HUES6 (cell line): Measurements from ENCODE around the gene CASP9.

Experiments
- H3K27ac ChIP-seq: 2 replicates; pipeline ENCODE4 v1.7.0; 2013; ENCODE audit warnings: low read depth, mild to moderate bottlenecking, low read length, inconsistent platforms
- H3K27me3 ChIP-seq: 2 replicates; pipeline ENCODE4 v1.6.1; 2013; ENCODE audit warnings: low read length; ENCODE audit not compliant: control insufficient read depth, insufficient read depth
- H3K36me3 ChIP-seq: 2 replicates; pipeline ENCODE4 v1.6.1; 2013; ENCODE audit warnings: low read length; ENCODE audit not compliant: control insufficient read depth, insufficient read depth
- H3K4me1 ChIP-seq: 2 replicates; pipeline ENCODE4 v1.6.1; 2013; ENCODE audit warnings: low read length; ENCODE audit not compliant: control insufficient read depth, insufficient read depth
- H3K4me3 ChIP-seq: 2 replicates; pipeline ENCODE4 v1.5.1; 2013; ENCODE audit warnings: low read depth, low read length
- H3K9ac ChIP-seq: one replicate; pipeline ENCODE4 v1.6.1; 2013; ENCODE audit warnings: mild to moderate bottlenecking, low read length
- H3K9me3 ChIP-seq: 2 replicates; pipeline ENCODE4 v1.6.1; 2013; ENCODE audit warnings: low read depth, low read length; ENCODE audit not compliant: control insufficient read depth, insufficient read depth

Gene CASP9

DNA sequence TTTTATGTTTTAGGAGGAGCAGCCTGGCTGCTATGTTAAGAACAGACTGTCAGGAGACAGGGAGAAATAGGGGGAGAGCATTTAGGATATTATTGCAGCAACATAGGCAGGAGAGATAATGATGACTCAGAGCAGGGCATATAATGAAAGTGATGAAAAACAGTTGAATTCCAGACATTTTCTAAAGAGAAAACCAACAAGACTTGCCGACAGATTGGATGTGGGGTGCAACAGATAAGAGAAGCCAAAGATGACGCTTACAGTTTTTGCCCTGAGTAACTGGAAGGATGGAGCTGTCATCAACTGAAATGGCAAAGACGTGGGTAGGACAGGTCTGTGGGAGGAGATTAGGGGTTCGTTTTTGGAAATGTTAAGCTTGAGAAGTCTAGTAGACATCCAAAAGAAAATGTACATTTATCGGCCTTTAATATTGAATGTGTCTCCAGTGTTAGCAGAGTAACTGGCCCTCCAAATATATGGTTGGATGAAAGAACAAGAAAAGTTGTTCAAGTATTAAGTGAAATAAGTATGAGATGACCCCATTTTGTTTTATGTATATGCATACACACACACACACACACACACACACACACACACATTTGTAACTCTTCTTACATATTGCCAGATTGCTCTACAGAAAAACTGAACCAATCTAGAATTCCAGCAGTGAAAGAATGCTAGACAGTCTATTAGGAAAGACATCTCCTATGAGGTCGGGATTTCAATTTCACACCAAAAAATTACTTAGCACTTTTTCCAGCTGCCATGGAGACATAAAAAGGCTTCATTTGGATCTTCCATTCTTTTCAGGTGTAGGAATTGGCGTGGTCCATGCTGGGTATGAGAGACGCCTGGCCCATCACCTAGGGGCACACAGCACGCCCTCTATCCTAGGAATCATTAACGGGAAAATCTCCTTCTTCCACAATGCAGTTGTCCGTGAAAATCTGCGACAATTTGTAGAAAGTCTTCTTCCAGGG lies 19.9 kb upstream of the CASP9 start:
- H3K9me3 ChIP-seq, result no peaks in the 10 kb centered on the region
- H3K27me3 ChIP-seq, result no peaks in the 10 kb centered on the region
- H3K36me3 ChIP-seq, result peaks cover 85% of the 10 kb centered on the region

DNA sequence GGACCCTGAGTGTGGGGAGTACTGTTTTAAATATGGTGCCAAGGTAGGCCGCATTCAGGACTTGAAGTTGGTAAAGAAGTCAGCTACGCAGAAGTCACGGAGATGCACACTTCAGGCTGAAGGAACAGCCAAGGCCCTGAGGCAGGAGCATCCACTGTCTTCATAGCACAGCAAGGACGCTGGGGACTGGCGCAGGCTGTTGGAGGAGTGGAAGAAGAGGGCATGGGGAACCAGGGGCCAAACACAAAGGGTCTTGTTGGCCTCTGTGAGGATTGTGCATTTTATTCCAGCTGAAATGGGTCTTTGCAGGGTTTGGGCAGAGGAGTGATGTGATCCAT lies 19.2 kb upstream of the CASP9 start:
- H3K4me3 ChIP-seq, result no peak overlapping the region
- H3K4me1 ChIP-seq, result no peaks in the 10 kb centered on the region
- H3K27ac ChIP-seq, result no peak overlapping the region
- H3K9ac ChIP-seq, result no peak overlapping the region
- no peaks in the 10 kb centered on the region for H3K27me3 ChIP-seq
- H3K36me3 ChIP-seq, result peaks cover 84% of the 10 kb centered on the region
- no peaks in the 10 kb centered on the region for H3K9me3 ChIP-seq

More for the DNA sequence above, 19.9 kb upstream of the CASP9 start:
- Histone ChIP-seq H3K4me1 (no peaks in the 10 kb centered on the region), H3K9ac (no peak overlapping the region), H3K4me3 (no peak overlapping the region), H3K27ac (no peak overlapping the region)

DNA sequence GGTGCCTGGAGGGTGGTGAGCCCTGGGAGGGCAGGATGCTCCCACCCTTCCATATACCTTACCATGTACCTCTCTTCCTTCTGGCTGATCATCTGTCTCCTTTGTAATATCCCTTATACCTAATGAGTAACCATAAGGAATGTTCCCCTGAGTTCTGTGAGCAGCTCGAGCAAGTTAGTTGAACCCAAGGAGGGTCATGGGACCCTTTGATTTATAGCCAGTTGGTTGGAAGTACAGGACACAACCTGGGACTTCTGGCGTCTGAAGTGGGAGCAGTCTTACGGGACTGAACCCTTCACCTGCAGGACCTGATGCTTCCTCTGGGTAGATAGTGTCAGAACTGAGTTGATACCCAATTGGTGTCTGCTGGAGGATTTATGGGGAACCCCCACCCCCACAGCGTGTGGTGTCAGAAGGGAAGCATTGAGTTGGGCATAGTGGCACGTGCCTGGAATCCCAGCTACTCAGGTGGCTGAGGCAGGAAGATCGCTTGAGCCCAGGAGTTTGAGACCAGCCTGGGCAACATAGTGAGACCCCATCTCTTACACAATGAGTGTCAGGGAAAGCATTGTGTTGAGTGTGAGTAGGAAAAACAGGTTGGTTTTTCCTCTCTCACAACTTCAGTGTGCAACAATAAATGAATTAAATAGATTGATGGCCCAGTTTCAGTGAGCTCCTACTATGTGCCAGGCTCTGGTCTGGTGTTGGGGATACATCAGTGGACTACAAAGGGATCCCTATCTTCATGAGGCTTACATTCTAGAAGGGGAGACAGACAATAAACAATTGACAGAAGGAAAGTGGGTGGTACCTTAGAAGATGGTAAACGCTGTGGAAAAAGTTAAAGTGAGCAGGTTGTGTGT lies 18.6 kb upstream of the CASP9 start:
- Histone ChIP-seq H3K9me3 (no peaks in the 10 kb centered on the region), H3K36me3 (peaks cover 81% of the 10 kb centered on the region), H3K9ac (no peak overlapping the region), H3K4me1 (no peaks in the 10 kb centered on the region), H3K27ac (no peak overlapping the region), H3K4me3 (no peak overlapping the region), H3K27me3 (no peaks in the 10 kb centered on the region)

DNA sequence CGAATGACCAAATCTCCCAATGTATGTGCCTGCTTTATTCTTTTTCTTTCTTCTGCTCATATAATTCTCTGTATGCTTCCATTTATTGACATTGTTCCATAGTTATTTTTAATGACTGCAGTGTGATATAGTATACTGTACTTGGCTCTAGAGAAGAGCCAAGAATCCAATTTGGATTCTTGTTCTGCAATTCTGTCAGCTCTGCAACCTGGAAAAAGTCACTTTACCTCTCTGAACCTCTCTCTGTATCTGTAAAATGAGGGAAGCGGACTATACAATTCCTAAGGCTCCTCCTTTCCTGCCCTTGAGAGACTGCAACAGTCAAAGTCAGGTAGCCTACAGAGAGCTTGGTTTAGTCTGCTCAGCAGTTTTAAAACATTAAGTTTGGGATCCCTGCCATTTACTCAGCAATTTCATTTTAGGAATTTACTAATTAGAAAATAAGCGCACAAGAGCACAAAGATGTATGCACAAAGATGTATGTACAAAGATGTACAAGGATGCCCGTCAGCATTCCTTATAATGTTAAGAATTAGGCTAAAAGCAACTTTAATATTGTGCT lies 17.3 kb upstream of the CASP9 start:
- no peak overlapping the region for H3K27ac ChIP-seq
- H3K27me3 ChIP-seq, result no peaks in the 10 kb centered on the region
- peaks cover 80% of the 10 kb centered on the region for H3K36me3 ChIP-seq
- H3K9ac ChIP-seq, result no peak overlapping the region
- no peak overlapping the region for H3K4me3 ChIP-seq
- no peaks in the 10 kb centered on the region for H3K4me1 ChIP-seq
- H3K9me3 ChIP-seq, result no peaks in the 10 kb centered on the region

DNA sequence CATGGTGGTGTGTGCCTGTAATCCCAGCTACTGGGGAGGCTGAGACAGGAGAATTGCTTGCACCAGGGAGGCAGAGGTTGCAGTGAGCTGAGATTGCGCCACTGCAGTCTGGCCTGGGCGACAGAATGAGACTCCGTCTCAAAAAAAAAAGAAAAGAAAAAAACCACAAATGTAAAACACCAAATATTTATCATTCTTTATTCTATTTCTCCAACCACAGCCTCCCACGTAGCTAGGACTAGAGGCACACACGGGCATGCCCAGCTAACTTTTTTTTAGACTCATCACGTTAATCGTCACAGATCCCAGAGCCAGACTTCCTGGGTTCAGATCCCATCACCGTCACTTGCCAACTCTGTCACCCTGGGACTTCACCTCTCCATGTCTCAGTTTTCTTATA lies 16.2 kb upstream of the CASP9 start:
- no peak overlapping the region for H3K9ac ChIP-seq
- H3K27ac ChIP-seq, result no peak overlapping the region
- H3K4me1 ChIP-seq, result no peaks in the 10 kb centered on the region
- H3K36me3 ChIP-seq, result peaks cover 78% of the 10 kb centered on the region
- H3K27me3 ChIP-seq, result no peaks in the 10 kb centered on the region
- no peaks in the 10 kb centered on the region for H3K9me3 ChIP-seq
- no peak overlapping the region for H3K4me3 ChIP-seq

DNA sequence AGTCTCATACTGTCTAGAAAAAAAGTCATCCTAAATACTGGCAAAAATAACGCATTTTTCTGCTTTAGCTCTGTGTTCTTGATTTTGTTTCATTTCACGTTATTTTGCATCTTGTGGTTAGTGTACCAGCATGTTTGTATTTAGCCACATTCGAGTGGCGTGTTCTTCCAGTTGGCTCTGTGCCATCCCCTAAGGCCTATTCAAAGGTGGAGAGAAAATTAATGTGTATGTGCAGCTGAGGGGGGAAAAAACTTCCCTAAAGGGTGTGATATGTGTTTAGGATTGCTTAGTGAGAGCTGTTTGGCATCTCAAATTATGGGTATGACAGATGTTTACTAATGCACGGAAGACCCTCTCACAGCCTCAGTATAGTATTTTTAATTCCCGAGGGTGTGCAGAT lies 14.8 kb upstream of the CASP9 start:
- H3K27ac ChIP-seq, result no peak overlapping the region
- H3K4me3 ChIP-seq, result no peak overlapping the region
- peaks cover 69% of the 10 kb centered on the region for H3K36me3 ChIP-seq
- no peak overlapping the region for H3K9ac ChIP-seq
- no peaks in the 10 kb centered on the region for H3K4me1 ChIP-seq
- H3K27me3 ChIP-seq, result no peaks in the 10 kb centered on the region
- no peaks in the 10 kb centered on the region for H3K9me3 ChIP-seq

DNA sequence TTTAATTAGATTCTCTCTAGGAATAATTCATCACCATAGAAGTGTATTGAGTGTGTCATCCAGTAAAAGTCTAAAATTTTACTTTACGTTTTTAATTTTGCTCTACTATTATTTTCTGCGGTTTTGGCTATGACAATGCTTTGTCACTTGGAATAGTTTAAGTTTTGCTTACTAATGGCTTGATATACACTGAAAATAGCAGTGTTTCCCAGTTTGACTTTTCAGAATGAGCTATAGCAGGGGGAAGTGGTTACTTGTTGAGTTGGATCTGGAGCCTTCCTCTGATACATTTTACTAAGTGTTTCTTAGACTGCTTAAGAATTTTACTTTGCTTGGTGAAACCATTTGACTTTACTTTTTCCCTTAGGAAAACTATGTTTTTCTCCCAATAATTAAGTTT lies 7.7 kb upstream of the CASP9 start:
- Histone ChIP-seq H3K9ac (no peak overlapping the region), H3K4me3 (no peak overlapping the region)

DNA sequence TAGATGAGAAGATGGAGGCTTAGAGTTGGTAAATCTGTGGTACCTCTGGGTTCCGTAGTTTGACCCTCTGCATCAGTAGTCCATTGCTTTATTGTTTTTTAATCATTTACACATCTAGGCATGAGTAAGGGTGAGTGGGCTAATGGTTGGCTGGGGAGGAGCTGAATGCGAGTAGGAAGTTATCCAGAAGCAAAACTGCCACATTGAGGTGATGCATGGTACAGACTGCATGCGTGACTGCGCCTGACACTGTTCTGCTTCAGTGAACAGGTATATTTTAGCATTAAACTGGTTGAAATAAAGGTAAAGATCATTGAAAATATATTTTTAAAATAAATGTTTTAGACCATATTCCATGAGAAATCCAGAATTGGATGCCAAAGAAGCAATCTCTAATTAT lies 7.0 kb upstream of the CASP9 start:
- peaks cover 20% of the 10 kb centered on the region for H3K36me3 ChIP-seq
- H3K27ac ChIP-seq, result no peak overlapping the region
- H3K4me3 ChIP-seq, result no peak overlapping the region
- no peaks in the 10 kb centered on the region; the same call in 1 of the 2 replicates for H3K4me1 ChIP-seq
- no peak overlapping the region for H3K9ac ChIP-seq
- H3K9me3 ChIP-seq, result no peaks in the 10 kb centered on the region
- H3K27me3 ChIP-seq, result no peaks in the 10 kb centered on the region

More for the DNA sequence above, 7.7 kb upstream of the CASP9 start:
- H3K36me3 ChIP-seq, result peaks cover 26% of the 10 kb centered on the region
- H3K9me3 ChIP-seq, result no peaks in the 10 kb centered on the region
- no peak overlapping the region for H3K27ac ChIP-seq
- H3K27me3 ChIP-seq, result no peaks in the 10 kb centered on the region
- no peaks in the 10 kb centered on the region; the same call in 1 of the 2 replicates for H3K4me1 ChIP-seq

DNA sequence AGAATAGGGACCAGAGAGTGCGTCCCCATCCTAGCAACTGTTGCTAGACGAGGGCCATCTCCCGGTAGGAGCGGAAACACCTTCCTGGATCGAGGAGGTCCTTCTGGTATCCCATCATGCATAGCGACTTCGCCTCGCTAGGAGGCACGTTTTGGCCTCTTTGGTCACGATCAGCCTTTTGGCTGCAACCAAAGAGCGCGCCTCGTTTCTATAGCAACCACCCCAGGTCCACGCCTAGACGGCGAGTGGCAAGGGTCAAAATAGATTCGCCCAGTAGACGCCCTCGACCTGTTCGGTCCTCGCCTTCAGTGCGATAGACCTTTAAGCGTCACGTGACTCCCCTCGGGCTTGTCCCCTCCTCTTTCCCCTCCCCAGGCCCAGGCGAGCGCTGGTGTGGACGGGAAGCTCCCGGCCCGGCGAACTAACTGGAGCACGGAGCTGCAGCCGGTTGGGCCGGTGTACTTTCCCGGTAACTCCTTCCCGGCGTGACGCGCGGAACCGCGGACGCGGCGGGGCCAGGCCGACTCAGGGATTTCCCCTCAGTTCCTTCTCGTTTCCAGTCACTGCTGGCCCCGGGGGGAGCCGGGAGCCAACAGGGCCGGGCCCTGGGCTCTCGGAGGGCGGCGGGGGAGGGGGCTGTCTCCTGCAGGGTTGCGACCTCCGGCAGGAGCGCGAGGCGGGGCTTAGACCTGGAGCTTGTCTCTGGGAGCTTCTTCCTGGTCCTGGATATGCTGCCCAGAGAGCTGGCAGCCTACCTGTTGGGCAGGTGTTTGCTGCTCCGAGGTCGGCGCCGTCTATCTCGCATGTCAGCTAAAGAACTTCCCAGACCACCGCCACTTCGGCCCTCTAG lies 2.7 kb upstream of the CASP9 start, which contains the start of gene DNAJC16:
Gene DNAJC16, plus strand, starts transcription at position 359 of the 850 bp plus-strand sequence. CDS start 2,258 bp downstream, outside the sequence.
- Histone ChIP-seq H3K9ac (peak within 1 kb of the TSS; percentile 77), H3K27ac (peak within 1 kb of the TSS; percentile 63), H3K9me3 (no peaks in the 10 kb centered on the region), H3K4me3 (peak within 1 kb of the TSS; percentile 96), H3K4me1 (peaks cover 10% of the 10 kb centered on the region), H3K36me3 (0 out of 2 replicates have a peak, but pooled peaks cover 4% of the 10 kb centered on the region), H3K27me3 (no peaks in the 10 kb centered on the region)

DNA sequence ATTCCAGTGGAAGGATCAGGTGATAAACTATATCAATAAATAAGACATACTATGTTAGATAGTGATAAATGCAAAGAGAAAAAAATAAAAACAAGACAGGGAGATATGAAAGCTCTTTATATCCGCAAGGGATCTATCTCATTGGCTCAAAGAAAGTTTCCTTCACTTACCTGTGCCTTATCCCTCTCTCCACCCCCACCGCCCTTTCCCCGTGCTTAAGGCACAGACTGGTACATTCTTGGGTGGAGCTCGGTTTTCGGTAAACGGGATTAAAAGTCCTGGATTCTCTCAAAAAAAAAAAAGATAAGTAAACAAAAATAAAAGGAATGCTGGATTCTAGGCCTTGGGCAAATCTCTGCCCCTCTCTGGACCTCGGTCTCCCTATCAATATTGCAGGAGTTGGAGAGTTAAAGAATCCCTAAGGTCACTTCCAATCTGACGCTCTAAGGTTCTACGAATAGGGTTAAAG lies 2.0 kb upstream of the CASP9 start:
- no peaks in the 10 kb centered on the region for H3K9me3 ChIP-seq
- no peaks in the 10 kb centered on the region for H3K27me3 ChIP-seq
- H3K9ac ChIP-seq, result no peak overlapping the region
- H3K27ac ChIP-seq, result no peak overlapping the region
- H3K4me1 ChIP-seq, result peaks cover 10% of the 10 kb centered on the region
- H3K4me3 ChIP-seq, result peak overlapping the region; percentile 84
- H3K36me3 ChIP-seq, result 0 out of 2 replicates have a peak, but pooled peaks cover 4% of the 10 kb centered on the region
